ENCODE measurements around the gene DYNLT4.
"Not testable (repeated sequence)": the region's sequence is repeated elsewhere in the genome, so short reads cannot be mapped to it uniquely, and the experiment has no call there.

DNA sequence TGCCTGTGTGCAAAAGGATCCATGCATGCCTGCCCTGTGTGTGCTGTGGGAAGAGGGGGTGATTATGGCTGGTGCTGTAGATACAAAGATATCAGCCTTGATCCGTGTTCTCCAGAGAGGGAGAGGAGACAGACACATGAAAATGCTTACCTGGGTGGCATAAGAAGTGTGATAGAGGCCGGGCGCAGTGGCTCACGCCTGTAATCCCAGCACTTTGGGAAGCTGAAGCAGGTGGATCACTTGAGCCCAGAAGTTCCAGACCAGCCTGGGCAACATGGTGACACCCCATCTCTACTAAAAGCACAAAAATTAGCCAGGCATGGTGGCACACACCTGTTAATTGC is 3.6 kb upstream of the DYNLT4 start:
- TF ChIP-seq, protein P1, sequence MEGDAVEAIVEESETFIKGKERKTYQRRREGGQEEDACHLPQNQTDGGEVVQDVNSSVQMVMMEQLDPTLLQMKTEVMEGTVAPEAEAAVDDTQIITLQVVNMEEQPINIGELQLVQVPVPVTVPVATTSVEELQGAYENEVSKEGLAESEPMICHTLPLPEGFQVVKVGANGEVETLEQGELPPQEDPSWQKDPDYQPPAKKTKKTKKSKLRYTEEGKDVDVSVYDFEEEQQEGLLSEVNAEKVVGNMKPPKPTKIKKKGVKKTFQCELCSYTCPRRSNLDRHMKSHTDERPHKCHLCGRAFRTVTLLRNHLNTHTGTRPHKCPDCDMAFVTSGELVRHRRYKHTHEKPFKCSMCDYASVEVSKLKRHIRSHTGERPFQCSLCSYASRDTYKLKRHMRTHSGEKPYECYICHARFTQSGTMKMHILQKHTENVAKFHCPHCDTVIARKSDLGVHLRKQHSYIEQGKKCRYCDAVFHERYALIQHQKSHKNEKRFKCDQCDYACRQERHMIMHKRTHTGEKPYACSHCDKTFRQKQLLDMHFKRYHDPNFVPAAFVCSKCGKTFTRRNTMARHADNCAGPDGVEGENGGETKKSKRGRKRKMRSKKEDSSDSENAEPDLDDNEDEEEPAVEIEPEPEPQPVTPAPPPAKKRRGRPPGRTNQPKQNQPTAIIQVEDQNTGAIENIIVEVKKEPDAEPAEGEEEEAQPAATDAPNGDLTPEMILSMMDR (IDR thresholded peaks at IDR 0.05) = not testable (repeated sequence)
- TF ChIP-seq POLR2A (IDR thresholded peaks at IDR 0.05) = not testable (repeated sequence)
